Measurements from ENCODE around the gene KPNA2.

- TF ChIP-seq GABPB2 (CRISPR knock-in tag; conservative IDR thresholded peaks at IDR 0.05) (no peak), ZBTB33 (CRISPR knock-in tag; IDR thresholded peaks at IDR 0.05) (peak; percentile 76), ZNF561 (CRISPR knock-in tag; conservative IDR thresholded peaks at IDR 0.05) (no peak), ZNF507 (tag; conservative IDR thresholded peaks at IDR 0.05) (no peak), ZZZ3 (IDR thresholded peaks at IDR 0.05) (no peak), PHF8 (IDR thresholded peaks at IDR 0.05; ENCODE audit: borderline replicate concordance, low read length) (no peak), NR3C1 (CRISPR knock-in tag; IDR thresholded peaks at IDR 0.05) (no peak), JUN (IDR thresholded peaks at IDR 0.05; ENCODE audit: borderline replicate concordance, low read depth, low read length) (no peak), JUN (CRISPR knock-in tag; IDR thresholded peaks at IDR 0.05; ENCODE audit: borderline replicate concordance) (no peak), NFXL1 (CRISPR knock-in tag; IDR thresholded peaks at IDR 0.05) (no peak), RCOR1 (IDR thresholded peaks at IDR 0.05; ENCODE audit: borderline replicate concordance in 1 of 2, low read depth in 2 of 2, low read length in 2 of 2) (no peak), FOXJ3 (CRISPR knock-in tag; IDR thresholded peaks at IDR 0.05) (no peak), NFYB (IDR thresholded peaks at IDR 0.05; ENCODE audit: extremely low read depth, insufficient read length) (no peak)
Observed at GRCh38 chr17:68011199-68011665, 24.3 kb upstream of the KPNA2 start.

Measured in K562 (cell line).